Measurements from ENCODE around the gene ASB4. TPM values are rescaled to one million over a fixed set of nuclear protein-coding genes. Genes with fewer than 3 reads are reported as not detected.

The ASB4 gene
- total and polyA plus RNA-seq, 11 donors: 0.18 to 11.5 (median 3.1) TPM

DNA sequence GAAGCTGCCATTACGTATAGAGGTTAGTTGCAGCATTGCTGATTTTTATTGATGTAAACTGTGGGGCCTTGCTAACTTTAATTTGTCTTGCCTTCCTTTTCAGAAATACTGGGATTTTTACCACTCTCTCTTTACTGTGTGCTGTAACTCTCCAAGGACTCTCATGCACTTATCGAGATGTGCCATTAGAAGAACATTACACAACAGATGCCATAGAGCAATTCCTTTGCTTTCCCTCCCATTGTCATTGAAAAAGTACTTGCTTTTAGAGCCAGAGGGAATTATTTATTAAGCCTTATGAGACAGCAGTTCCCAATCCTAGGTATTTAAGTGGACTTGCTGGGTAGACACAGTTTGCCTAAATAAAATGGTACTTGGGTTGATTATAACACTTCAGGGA is 51.7 kb downstream of the ASB4 start:
- Histone ChIP-seq H3K27ac (no peak overlapping the region), H3K4me1 (no peaks in the 10 kb centered on the region), H3K9me3 (no peaks in the 10 kb centered on the region), H3K4me3 (no peak overlapping the region), H3K36me3 (no peaks in the 10 kb centered on the region), H3K27me3 (no peaks in the 10 kb centered on the region)
- DNase-seq: no peak
- no peak for ATAC-seq
- no peak for TF ChIP-seq POLR2A (IDR thresholded peaks at IDR 0.05)
- WGBS, 4 donors: 93 to 96% (median 95%) methylated on average over 2 of the region's 2 CpGs
- intact Hi-C loops (cut with DNase I): no loop called here

DNA sequence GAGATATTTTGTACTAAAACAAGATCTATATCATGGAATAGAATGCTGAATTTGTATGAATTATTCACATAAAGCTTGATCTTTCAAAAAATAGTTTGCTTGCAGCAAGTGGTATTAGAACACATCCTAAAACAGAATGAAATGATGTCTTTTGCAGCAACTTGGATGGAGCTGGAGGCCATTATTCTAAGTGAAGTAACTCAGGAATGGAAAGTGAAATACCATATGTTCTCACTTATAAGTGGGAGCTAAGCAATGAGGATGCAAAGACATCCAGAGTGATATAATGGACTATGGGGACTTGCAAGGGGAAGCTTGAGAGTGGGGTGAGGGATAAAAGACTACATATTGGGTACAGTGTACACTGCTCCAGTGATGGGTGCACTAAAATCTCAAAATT is 53.7 kb downstream of the ASB4 start:
- DNase-seq: no peak
- H3K4me1 ChIP-seq: no peaks in the 10 kb centered on the region

GRCh38 chr7:95540366-95540765 is 54.6 kb downstream of the ASB4 start:
- no peaks in the 10 kb centered on the region for H3K9me3 ChIP-seq
- ATAC-seq (no peak), DNase-seq (no peak)
- 67 to 78% (median 70%) methylated on average over 1 of the region's 1 CpG for WGBS, 4 donors
- H3K27ac ChIP-seq: no peak overlapping the region
- TF ChIP-seq POLR2A (IDR thresholded peaks at IDR 0.05): no peak
- TF ChIP-seq CTCF (IDR thresholded peaks at IDR 0.05): no peak
- H3K27me3 ChIP-seq: no peaks in the 10 kb centered on the region
- intact Hi-C loops (cut with DNase I): loop anchor here in 3 of 10 donors (5.0 kb wide), 2 partner anchors 142 to 147 kb away; no protein-coding TSS in a partner anchor
- no peak overlapping the region for H3K4me3 ChIP-seq
- H3K4me1 ChIP-seq: peaks cover 0 to 7% (median under 1%) of the 10 kb centered on the region in 12 donors
- no peaks in the 10 kb centered on the region for H3K36me3 ChIP-seq

More for the DNA sequence above, 53.7 kb downstream of the ASB4 start:
- intact Hi-C loops (cut with DNase I): no loop called here
- no peak overlapping the region for H3K27ac ChIP-seq
- no peak for ATAC-seq
- TF ChIP-seq POLR2A (IDR thresholded peaks at IDR 0.05) (no peak), CTCF (IDR thresholded peaks at IDR 0.05) (no peak)
- no peaks in the 10 kb centered on the region for H3K36me3 ChIP-seq
- no peaks in the 10 kb centered on the region for H3K9me3 ChIP-seq
- H3K4me3 ChIP-seq: no peak overlapping the region
- H3K27me3 ChIP-seq: no peaks in the 10 kb centered on the region

DNA sequence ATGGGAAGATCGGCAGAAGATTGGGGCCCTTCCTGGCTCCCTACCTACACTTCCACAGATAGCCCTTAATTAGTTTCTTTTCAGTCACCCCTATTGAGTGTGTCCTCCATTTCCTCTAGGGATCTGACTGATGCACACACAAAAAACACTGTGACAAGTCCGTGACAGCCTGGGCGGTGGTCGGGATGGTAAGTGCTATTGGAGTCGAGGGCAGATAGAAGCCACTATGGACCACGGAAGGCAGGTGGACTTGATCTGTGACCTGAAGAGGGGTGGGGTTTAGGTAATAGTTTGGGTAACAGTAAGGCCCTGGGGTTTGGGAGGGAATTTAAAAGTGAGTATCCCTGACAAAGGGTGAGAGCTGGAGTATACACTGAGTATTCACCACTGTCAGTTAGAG is 57.6 kb downstream of the ASB4 start:
- 92 to 95% (median 94%) methylated on average over 6 of the region's 6 CpGs for WGBS, 4 donors
- DNase-seq (no peak), ATAC-seq (no peak)
- Histone ChIP-seq H3K27me3 (no peaks in the 10 kb centered on the region), H3K36me3 (no peaks in the 10 kb centered on the region), H3K4me3 (no peak overlapping the region), H3K27ac (no peak overlapping the region), H3K9me3 (no peaks in the 10 kb centered on the region), H3K4me1 (peaks cover 0 to 36% (median 26%) of the 10 kb centered on the region in 12 donors)
- TF ChIP-seq CTCF (IDR thresholded peaks at IDR 0.05) (no peak), POLR2A (IDR thresholded peaks at IDR 0.05) (no peak)
- intact Hi-C loops (cut with DNase I): loop anchor here in 3 of 10 donors (5.0 kb wide), 2 partner anchors 139 to 144 kb away; no protein-coding TSS in a partner anchor

- H3K36me3 ChIP-seq: no peaks in the 10 kb centered on the region
- no peaks in the 10 kb centered on the region for H3K9me3 ChIP-seq
- 58 to 86% (median 77%) methylated on average over 1 of the region's 1 CpG for WGBS, 4 donors
- peaks cover 2 to 43% (median 31%) of the 10 kb centered on the region in 12 donors for H3K4me1 ChIP-seq
- intact Hi-C loops (cut with DNase I): loop anchor here in 3 of 10 donors (5.0 kb wide), 2 partner anchors 138 to 143 kb away; no protein-coding TSS in a partner anchor
- H3K27me3 ChIP-seq: no peaks in the 10 kb centered on the region
- no peak overlapping the region for H3K4me3 ChIP-seq
- peak overlapping the region in 2 of 12 donors; percentile 83 to 95 for H3K27ac ChIP-seq
- no peak for DNase-seq
- ATAC-seq: no peak
- no peak for TF ChIP-seq POLR2A (IDR thresholded peaks at IDR 0.05)
- TF ChIP-seq CTCF (IDR thresholded peaks at IDR 0.05): no peak
Observed at GRCh38 chr7:95544171-95544570, 58.4 kb downstream of the ASB4 start.

Data from heart left ventricle (tissue), 16 donors.